Body of pancreas (tissue), 4 donors: Measurements from ENCODE around the gene TIMM22. TPM values are rescaled to one million over a fixed set of nuclear protein-coding genes. Genes with fewer than 3 reads are reported as not detected.

ENCODE experiments used
- ATAC-seq: fragments of 150-250 bp; one replicate; pipeline ENCODE4 v1.9.1; 2016
- DNase-seq, 4 donors: peaks; one replicate each; pipeline ENCODE4 v3.0.0-alpha.2; 2019
- H3K27ac ChIP-seq, 4 donors: fragments of 200-600 bp; sonication (generic); 1 replicate in 3 of 4; 2 replicates in 1 of 4; pipeline versions ENCODE4 v1.5.1 to v1.6.1; 2016 to 2019; ENCODE audit warnings: mild to moderate bottlenecking in 1 of 4, mixed read lengths in 1 of 4, moderate library complexity in 1 of 4
- H3K27me3 ChIP-seq, 2 donors: fragments of 200-600 bp; sonication (generic); one replicate each; pipeline ENCODE4 v1.6.0; 2016; ENCODE audit warnings: mild to moderate bottlenecking in 1 of 2
- H3K36me3 ChIP-seq, 2 donors: fragments of 200-600 bp; sonication (generic); replicated peaks in 1 of 2; 2 replicates each; pipeline ENCODE4 v1.5.1; 2016; ENCODE audit warnings: low read depth in 2 of 2; ENCODE audit not compliant: insufficient read depth in 1 of 2
- H3K4me1 ChIP-seq: fragments of 200-600 bp; sonication (generic); one replicate; pipeline ENCODE4 v1.6.0; 2016
- H3K4me3 ChIP-seq, 2 donors: fragments of 200-600 bp; sonication (generic); 1 replicate in 1 of 2; 2 replicates in 1 of 2; pipeline ENCODE4 v1.5.1; 2016 to 2019
- H3K9me3 ChIP-seq, 3 donors: fragments of 200-600 bp; sonication (generic); 1 replicate in 2 of 3; 2 replicates in 1 of 3; pipeline ENCODE4 v1.5.1; 2016
- CTCF ChIP-seq, 7 experiments: fragments of 450-650 bp in 4 of 7; fragments of 200-600 bp in 3 of 7; sonication (generic) in 3 of 7; IDR thresholded peaks; one replicate each; pipeline ENCODE4 v1.5.1; 2016 to 2019; ENCODE audit warnings: antibody characterized with exemption in 7 of 7
- POLR2A ChIP-seq, 3 donors: fragments of 450-650 bp; IDR thresholded peaks; one replicate each; pipeline ENCODE4 v1.6.1; 2016; ENCODE audit warnings: antibody characterized with exemption in 3 of 3, mild to moderate bottlenecking in 2 of 3
- WGBS, 2 donors: methylation state at CpG; one replicate each; pipeline ENCODE4 v1.1.5; 2017; 5-methylcytosine and 5-hydroxymethylcytosine counted together
- intact Hi-C: fragments of 100-400 bp; cut with DNase I; formaldehyde crosslinking; loops from one replicate; pipeline ENCODE4 v1.15.1; 2023
- total RNA-seq, 2 donors: library from RNA; depleted of rRNA; stranded (reverse); fragments of >200 nt; gene quantifications; one replicate each; pipeline ENCODE4 v1.1.0, GENCODE V29; 2016

Gene TIMM22
- total RNA-seq, 2 donors from 2014 or later = 4.3 to 9.3 TPM

GRCh38 chr17:1006054-1006453, 9.1 kb downstream of the TIMM22 start:
- Histone ChIP-seq H3K9me3 (no peaks in the 10 kb centered on the region), H3K27ac (peak overlapping the region; percentile 73 to 86 (median 84)), H3K36me3 (no peaks in the 10 kb centered on the region), H3K4me3 (no peak overlapping the region), H3K27me3 (no peaks in the 10 kb centered on the region), H3K4me1 (peaks cover 30% of the 10 kb centered on the region)
- ATAC-seq = peak; percentile 57
- peak; percentile 58 to 77 (median 66) for DNase-seq
- intact Hi-C loops = no loop called here
- 38% methylated on average over 16 of the region's 16 CpGs; no CpG with 5 or more reads in 1 of the 2 donors for WGBS, 2 donors
- no peak for TF ChIP-seq POLR2A (IDR thresholded peaks at IDR 0.05)
- TF ChIP-seq CTCF (IDR thresholded peaks at IDR 0.05) = no peak

- DNase-seq = no peak
- H3K4me1 ChIP-seq = peaks cover 30% of the 10 kb centered on the region
- no peak for ATAC-seq
Observed at GRCh38 chr17:1007310-1008007, 10.5 kb downstream of the TIMM22 start.

GRCh38 chr17:1008008-1008761, 11.3 kb downstream of the TIMM22 start:
- H3K4me1 ChIP-seq = peaks cover 30% of the 10 kb centered on the region

More at GRCh38 chr17:1007310-1008007, 10.5 kb downstream of the TIMM22 start:
- 80 to 88% methylated on average over 9 to 16 of the region's 16 CpGs for WGBS, 2 donors
- Histone ChIP-seq H3K36me3 (no peaks in the 10 kb centered on the region), H3K4me3 (no peak overlapping the region), H3K27ac (no peak overlapping the region), H3K27me3 (no peaks in the 10 kb centered on the region), H3K9me3 (no peaks in the 10 kb centered on the region)
- intact Hi-C loops = no loop called here
- TF ChIP-seq POLR2A (IDR thresholded peaks at IDR 0.05) (no peak), CTCF (IDR thresholded peaks at IDR 0.05) (no peak)

GRCh38 chr17:1009229-1010085, 12.5 kb downstream of the TIMM22 start:
- Histone ChIP-seq H3K27ac (no peak overlapping the region), H3K4me1 (peaks cover 21% of the 10 kb centered on the region), H3K9me3 (no peaks in the 10 kb centered on the region), H3K27me3 (no peaks in the 10 kb centered on the region), H3K4me3 (no peak overlapping the region), H3K36me3 (no peaks in the 10 kb centered on the region)
- DNase-seq = no peak
- WGBS, 2 donors = 71 to 77% methylated on average over 16 to 19 of the region's 19 CpGs
- intact Hi-C loops = no loop called here
- TF ChIP-seq POLR2A (IDR thresholded peaks at IDR 0.05) = no peak
- TF ChIP-seq CTCF (IDR thresholded peaks at IDR 0.05) = no peak
- ATAC-seq = no peak

More at GRCh38 chr17:1008008-1008761, 11.3 kb downstream of the TIMM22 start:
- DNase-seq (no peak), ATAC-seq (no peak)
- Histone ChIP-seq H3K36me3 (no peaks in the 10 kb centered on the region), H3K27ac (no peak overlapping the region), H3K4me3 (no peak overlapping the region), H3K9me3 (no peaks in the 10 kb centered on the region), H3K27me3 (no peaks in the 10 kb centered on the region)
- WGBS, 2 donors = 89 to 97% methylated on average over 18 to 21 of the region's 21 CpGs
- intact Hi-C loops = no loop called here
- no peak for TF ChIP-seq CTCF (IDR thresholded peaks at IDR 0.05)
- no peak for TF ChIP-seq POLR2A (IDR thresholded peaks at IDR 0.05)
